Dendritic cell treated with granulocyte-macrophage colony-stimulating factor and Interleukin-4, amounts not matched to agents 40 ng/mL and 50 ng/mL, for 4 days (primary cell): ENCODE data around the gene RGS11.
A peak's percentile ranks its signal among the peaks of the same experiment; 100 is the strongest.
"Not testable (repeated sequence)": the region's sequence is repeated elsewhere in the genome, so short reads cannot be mapped to it uniquely, and the experiment has no call there.

Experiments
- H3K27ac Mint-ChIP-seq: one replicate; pipeline ENCODE4 v1.8.0; 2022; ENCODE audit warnings: mild to moderate bottlenecking, mixed read lengths
- H3K27me3 Mint-ChIP-seq: one replicate; pipeline ENCODE4 v1.8.0; 2022; ENCODE audit warnings: mild to moderate bottlenecking, mixed read lengths
- H3K36me3 Mint-ChIP-seq: one replicate; pipeline ENCODE4 v1.8.0; 2022; ENCODE audit warnings: low read depth, mixed read lengths
- H3K4me1 Mint-ChIP-seq: one replicate; pipeline ENCODE4 v1.8.0; 2022; ENCODE audit warnings: low read depth, mixed read lengths
- H3K4me3 Mint-ChIP-seq: one replicate; pipeline ENCODE4 v1.8.0; 2022; ENCODE audit warnings: mild to moderate bottlenecking, moderate library complexity, mixed read lengths
- H3K9me3 Mint-ChIP-seq: one replicate; pipeline ENCODE4 v1.8.0; 2022; ENCODE audit warnings: mixed read lengths
- intact Hi-C: fragments of 100-400 bp; cut with micrococcal nuclease; formaldehyde crosslinking; loops from one replicate; pipeline ENCODE4 v1.15.0; 2022

RGS11 gene

DNA sequence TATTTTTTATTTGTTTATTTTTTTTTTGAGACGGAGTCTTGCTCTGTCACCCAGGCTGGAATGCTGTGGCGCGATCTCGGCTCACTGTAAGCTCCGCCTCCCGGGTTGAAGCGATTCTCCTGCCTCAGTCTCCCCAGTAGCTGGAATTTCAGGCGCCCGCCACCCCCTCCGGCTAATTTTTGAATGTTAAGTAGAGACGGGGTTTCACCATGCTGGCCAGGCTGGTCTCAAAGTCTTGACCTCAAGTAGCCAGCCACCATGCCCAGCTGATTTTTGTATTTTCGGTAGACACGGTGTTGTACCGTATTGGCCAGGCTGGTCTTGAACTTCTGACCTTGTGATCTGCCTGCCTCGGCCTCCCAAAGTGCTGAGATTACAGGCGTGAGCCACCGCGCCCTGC, 45.4 kb downstream of the RGS11 start:
- H3K4me1 Mint-ChIP-seq: peaks cover 17% of the 10 kb centered on the region
- H3K9me3 Mint-ChIP-seq, intact Hi-C loops, H3K4me3 Mint-ChIP-seq, H3K27ac Mint-ChIP-seq, H3K27me3 Mint-ChIP-seq: not testable (repeated sequence)
- peaks cover 51% of the 10 kb centered on the region for H3K36me3 Mint-ChIP-seq

- peak overlapping the region; percentile 94 for H3K27ac Mint-ChIP-seq
Observed at GRCh38 chr16:229731-230281, 45.9 kb downstream of the RGS11 start.

DNA sequence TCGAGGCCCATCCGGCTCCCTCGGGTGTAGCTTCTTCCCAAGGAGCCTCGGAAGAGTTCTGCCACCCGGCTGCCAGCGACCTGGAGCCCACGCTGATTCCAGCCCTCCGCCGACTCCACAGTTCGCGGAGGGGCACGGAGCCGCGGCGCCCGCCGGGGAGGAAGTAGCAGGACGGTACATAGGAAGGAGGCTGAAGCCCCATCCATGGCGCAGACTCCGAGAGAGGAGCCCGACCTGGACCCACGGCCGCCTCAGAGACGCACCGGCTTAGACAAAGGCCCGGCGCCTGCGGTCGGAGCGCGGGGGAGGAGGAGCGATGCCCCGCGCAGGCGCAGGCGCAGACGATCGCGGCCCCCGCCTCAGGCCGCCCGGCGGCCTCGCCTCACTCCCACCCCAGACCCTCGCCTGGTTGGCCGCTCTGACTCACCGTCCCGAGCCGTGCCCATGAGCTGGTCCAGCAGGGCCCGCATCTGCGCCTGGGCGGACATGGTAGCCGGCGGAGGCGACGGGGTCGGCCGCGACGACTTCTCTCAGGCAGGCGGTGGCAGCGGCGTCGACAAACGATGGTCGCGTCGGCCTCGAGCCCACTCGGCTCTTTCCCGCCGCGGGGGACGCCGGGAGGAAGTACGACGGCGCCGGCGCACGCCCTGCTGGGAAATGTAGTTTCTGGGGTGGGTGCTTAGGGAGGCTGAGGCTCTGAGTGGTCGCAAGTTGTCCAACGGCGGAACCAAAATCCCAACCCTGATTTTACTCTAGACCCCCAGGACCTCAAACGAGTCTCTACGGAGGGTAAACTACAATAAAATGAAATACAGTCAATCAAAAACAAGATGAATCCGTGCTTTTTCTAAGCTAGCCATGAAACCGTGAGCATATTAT, 46.7 kb downstream of the RGS11 start, which contains the start of gene LUC7L:
Gene LUC7L (minus strand): TSS at position 598 of the 879 bp plus-strand sequence. CDS start 110 bp downstream, at position 488.
- intact Hi-C loops: no loop called here
- Mint-ChIP-seq H3K27me3 (no peaks in the 10 kb centered on the region), H3K36me3 (peaks cover 51% of the 10 kb centered on the region), H3K9me3 (no peaks in the 10 kb centered on the region), H3K27ac (peak within 1 kb of the TSS; percentile 94), H3K4me1 (peaks cover 13% of the 10 kb centered on the region), H3K4me3 (peak within 1 kb of the TSS; percentile 92)

More at GRCh38 chr16:229731-230281, 45.9 kb downstream of the RGS11 start:
- Mint-ChIP-seq H3K4me3 (peak overlapping the region; percentile 11), H3K36me3 (peaks cover 51% of the 10 kb centered on the region), H3K27me3 (no peaks in the 10 kb centered on the region), H3K4me1 (peaks cover 17% of the 10 kb centered on the region), H3K9me3 (no peaks in the 10 kb centered on the region)
- intact Hi-C loops: no loop called here

DNA sequence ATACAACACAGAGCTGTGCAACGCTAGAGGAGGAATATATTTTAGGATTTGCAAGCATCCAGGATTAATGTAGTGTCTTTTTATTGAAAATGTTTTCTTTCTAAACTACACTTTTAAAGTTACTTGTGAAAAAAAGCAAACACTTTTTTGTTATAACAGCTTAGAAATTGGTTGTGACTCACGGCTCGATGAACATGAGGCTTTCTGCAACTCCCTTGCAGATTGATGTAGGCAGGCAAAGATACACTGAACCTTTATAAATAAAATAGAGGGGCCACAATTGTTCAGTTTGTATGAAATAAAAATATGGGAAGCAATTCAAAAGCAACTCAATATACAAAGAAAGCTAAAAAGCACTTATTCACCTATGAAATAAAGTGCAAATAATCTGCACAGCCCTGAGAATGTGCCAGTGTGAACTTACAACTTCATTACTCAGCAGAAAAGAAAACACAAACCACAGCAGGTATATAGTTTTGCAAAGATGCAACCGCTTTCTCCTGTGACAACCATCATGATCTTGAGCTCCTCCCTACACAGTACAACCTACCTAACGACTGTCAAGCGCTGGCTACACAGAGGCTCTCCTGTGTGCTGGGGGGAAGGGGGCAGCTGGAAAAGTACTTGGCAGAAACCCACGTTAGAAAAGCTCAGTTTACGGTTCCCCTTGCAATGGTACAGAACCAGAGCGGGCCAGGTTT, 47.4 kb downstream of the RGS11 start:
- Mint-ChIP-seq H3K4me3 (peak overlapping the region; percentile 92), H3K36me3 (peaks cover 58% of the 10 kb centered on the region), H3K27me3 (no peaks in the 10 kb centered on the region), H3K9me3 (no peaks in the 10 kb centered on the region), H3K27ac (peak overlapping the region; percentile 94), H3K4me1 (peaks cover 12% of the 10 kb centered on the region)
- intact Hi-C loops: no loop called here

- H3K4me1 Mint-ChIP-seq: no peaks in the 10 kb centered on the region
- H3K36me3 Mint-ChIP-seq: peaks cover 100% of the 10 kb centered on the region
- H3K27me3 Mint-ChIP-seq: no peaks in the 10 kb centered on the region
- no peak overlapping the region for H3K4me3 Mint-ChIP-seq
- H3K9me3 Mint-ChIP-seq: no peaks in the 10 kb centered on the region
- intact Hi-C loops: no loop called here
- no peak overlapping the region for H3K27ac Mint-ChIP-seq
Observed at GRCh38 chr16:220021-220420, 55.7 kb downstream of the RGS11 start.
